HepG2 (cell line): ENCODE data around the gene SESN2. TPM values are rescaled to one million over a fixed set of nuclear protein-coding genes. Genes with fewer than 3 reads are reported as not detected.

Experiments
- ATF5 ChIP-seq: sonication (generic); formaldehyde crosslinking; IDR thresholded peaks from 2 replicates; pipeline ENCODE4 v1.4.0; 2020; ENCODE audit warnings: mild to moderate bottlenecking, low read depth, missing genetic modification reagents
- CBX1 ChIP-seq: IDR thresholded peaks from one replicate; pipeline ENCODE4 v1.6.1; 2016; ENCODE audit warnings: antibody characterized with exemption, low read depth
- CREB1 ChIP-seq, 2 experiments: fragments of 450-650 bp in 1 of 2; IDR thresholded peaks; 2 replicates each; pipeline ENCODE4 v1.6.1; 2016 to 2017; ENCODE audit warnings: control low read depth in 1 of 2, mild to moderate bottlenecking in 1 of 2, missing compliant biosample characterization in 1 of 2, missing genetic modification characterization in 1 of 2
- ELF3 ChIP-seq: IDR thresholded peaks from 2 replicates; pipeline ENCODE4 v1.6.1; 2016; ENCODE audit warnings: missing genetic modification reagents, missing compliant biosample characterization
- GTF3A ChIP-seq: sonication (generic); formaldehyde crosslinking; conservative IDR thresholded peaks from 2 replicates; pipeline ENCODE4 v1.4.0; 2020; ENCODE audit warnings: mild to moderate bottlenecking, missing genetic modification reagents
- SNAI1 ChIP-seq: sonication (generic); formaldehyde crosslinking; IDR thresholded peaks from 2 replicates; pipeline ENCODE4 v1.5.0; 2020; ENCODE audit warnings: mild to moderate bottlenecking, missing genetic modification reagents, borderline replicate concordance
- SP4 ChIP-seq: sonication (generic); formaldehyde crosslinking; IDR thresholded peaks from 2 replicates; pipeline ENCODE4 v1.8.1; 2023; ENCODE audit warnings: mild to moderate bottlenecking, missing genetic modification reagents
- SRSF4 ChIP-seq: fragments of 200-400 bp; formaldehyde crosslinking; IDR thresholded peaks from one replicate; pipeline ENCODE4 v1.6.1; 2018; ENCODE audit warnings: mild to moderate bottlenecking, low read depth, low read length, moderate library complexity; ENCODE audit not compliant: poor library complexity, severe bottlenecking
- STAT6 ChIP-seq: sonication (generic); formaldehyde crosslinking; IDR thresholded peaks from 2 replicates; pipeline ENCODE4 v1.4.0; 2020; ENCODE audit warnings: missing genetic modification reagents, mild to moderate bottlenecking, borderline replicate concordance
- TEAD2 ChIP-seq: sonication (generic); formaldehyde crosslinking; IDR thresholded peaks from 2 replicates; pipeline ENCODE4 v1.9.0; 2021; ENCODE audit warnings: missing genetic modification reagents
- USF2 ChIP-seq, 2 experiments: sonication (generic) in 1 of 2; formaldehyde crosslinking in 1 of 2; IDR thresholded peaks; 2 replicates each; pipeline versions ENCODE4 v1.5.1 to v1.6.1; 2011 to 2020; ENCODE audit warnings: borderline replicate concordance in 1 of 2, low read depth in 1 of 2, low read length in 1 of 2, mild to moderate bottlenecking in 1 of 2, missing genetic modification reagents in 1 of 2, moderate library complexity in 1 of 2
- ZBTB25 ChIP-seq: IDR thresholded peaks from 2 replicates; pipeline ENCODE4 v1.6.1; 2018; ENCODE audit warnings: missing genetic modification reagents
- ZFP36L2 ChIP-seq: sonication (generic); formaldehyde crosslinking; IDR thresholded peaks from 2 replicates; pipeline ENCODE4 v1.4.0; 2020; ENCODE audit warnings: missing genetic modification reagents
- ZHX1 ChIP-seq: sonication (generic); formaldehyde crosslinking; IDR thresholded peaks from 2 replicates; pipeline ENCODE4 v1.8.1; 2022; ENCODE audit warnings: low read depth, mild to moderate bottlenecking, missing genetic modification reagents
- ZNF124 ChIP-seq: sonication (generic); formaldehyde crosslinking; IDR thresholded peaks from 2 replicates; pipeline ENCODE4 v1.4.0; 2020; ENCODE audit warnings: missing genetic modification reagents
- ZNF260 ChIP-seq: sonication (generic); formaldehyde crosslinking; IDR thresholded peaks from 2 replicates; pipeline ENCODE4 v1.4.0; 2020; ENCODE audit warnings: missing genetic modification reagents, low read depth, mild to moderate bottlenecking, borderline replicate concordance
- ZNF317 ChIP-seq: sonication (generic); formaldehyde crosslinking; IDR thresholded peaks from 2 replicates; pipeline ENCODE4 v1.5.0; 2020; ENCODE audit warnings: mild to moderate bottlenecking, missing genetic modification reagents
- ZNF326 ChIP-seq: sonication (generic); formaldehyde crosslinking; IDR thresholded peaks from 2 replicates; pipeline ENCODE4 v1.4.0; 2020; ENCODE audit warnings: missing genetic modification reagents, borderline replicate concordance
- polyA plus RNA-seq, 8 experiments: library from polyadenylated mRNA; depleted of rRNA in 3 of 8; stranded (reverse) in 7 of 8; unstranded in 1 of 8; fragments of >200 nt; fragmentation: Illumina TruSeq in 4 of 8; extraction: Trizol in 4 of 8; gene quantifications; 2 replicates each; pipeline versions ENCODE4 v1.2.1 to v1.2.3, GENCODE V29; 2011 to 2016; ENCODE audit warnings: low read depth in 4 of 8, missing spikeins in 1 of 8, mixed read lengths in 1 of 8; ENCODE audit not compliant: insufficient read depth in 1 of 8
- total RNA-seq, 5 experiments: library from RNA; depleted of rRNA; stranded (reverse); fragments of >200 nt; fragmentation: Illumina TruSeq; extraction: Trizol; gene quantifications; 2 replicates each; pipeline ENCODE4 v1.2.3, GENCODE V29; 2016; ENCODE audit warnings: low read depth in 1 of 5

Gene SESN2
- total and polyA plus RNA-seq, 2 of the 13 experiments (the other 11 are each of a cell fraction or from before 2014, with no cell fraction given): 13.2 to 19.1 TPM

- no peak for TF ChIP-seq ATF5 (CRISPR knock-in tag)
- TF ChIP-seq SNAI1 (CRISPR knock-in tag): no peak
- no peak for TF ChIP-seq ZNF317
- TF ChIP-seq CBX1: no peak
- TF ChIP-seq ZBTB25: no peak; the same call in 1 of the 2 replicates
- TF ChIP-seq USF2 (IDR thresholded peaks at IDR 0.05; ENCODE audit: low read depth, low read length): peak; percentile 92
- peak; percentile 89; the same call in 1 of the 2 replicates for TF ChIP-seq USF2 (CRISPR knock-in tag; IDR thresholded peaks at IDR 0.05; ENCODE audit: borderline replicate concordance)
- no peak for TF ChIP-seq GTF3A
- no peak for TF ChIP-seq SRSF4
- no peak for TF ChIP-seq SP4 (CRISPR knock-in tag)
- TF ChIP-seq CREB1 (IDR thresholded peaks at IDR 0.05): peak; percentile 70
- peak; percentile 89 for TF ChIP-seq CREB1 (CRISPR knock-in tag; IDR thresholded peaks at IDR 0.05)
- TF ChIP-seq ELF3 (CRISPR knock-in tag): peak; percentile 72
- no peak for TF ChIP-seq ZFP36L2 (CRISPR knock-in tag)
- peak; percentile 84 for TF ChIP-seq ZHX1 (CRISPR knock-in tag)
- TF ChIP-seq ZNF326: no peak
- no peak for TF ChIP-seq STAT6
- no peak; the same call in 1 of the 2 replicates for TF ChIP-seq ZNF124
- no peak for TF ChIP-seq TEAD2 (CRISPR knock-in tag)
- no peak for TF ChIP-seq ZNF260 (CRISPR knock-in tag)
Measured at GRCh38 chr1:28296401-28297261, 37.3 kb downstream of the SESN2 start (continued).
